Stimulated activated CD4-positive, alpha-beta T cell treated with anti-CD3 and anti-CD28 coated beads, Interleukin-4, amount 100 ng/mL, for 1 hour (primary cell): ENCODE measurements around the gene GCLM.
"Not testable (repeated sequence)": the region's sequence is repeated elsewhere in the genome, so short reads cannot be mapped to it uniquely, and the experiment has no call there.

Experiments used
- DNase-seq: peaks from one replicate; pipeline ENCODE4 v3.0.0-alpha.2; 2020

The GCLM gene, protein sequence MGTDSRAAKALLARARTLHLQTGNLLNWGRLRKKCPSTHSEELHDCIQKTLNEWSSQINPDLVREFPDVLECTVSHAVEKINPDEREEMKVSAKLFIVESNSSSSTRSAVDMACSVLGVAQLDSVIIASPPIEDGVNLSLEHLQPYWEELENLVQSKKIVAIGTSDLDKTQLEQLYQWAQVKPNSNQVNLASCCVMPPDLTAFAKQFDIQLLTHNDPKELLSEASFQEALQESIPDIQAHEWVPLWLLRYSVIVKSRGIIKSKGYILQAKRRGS

DNA sequence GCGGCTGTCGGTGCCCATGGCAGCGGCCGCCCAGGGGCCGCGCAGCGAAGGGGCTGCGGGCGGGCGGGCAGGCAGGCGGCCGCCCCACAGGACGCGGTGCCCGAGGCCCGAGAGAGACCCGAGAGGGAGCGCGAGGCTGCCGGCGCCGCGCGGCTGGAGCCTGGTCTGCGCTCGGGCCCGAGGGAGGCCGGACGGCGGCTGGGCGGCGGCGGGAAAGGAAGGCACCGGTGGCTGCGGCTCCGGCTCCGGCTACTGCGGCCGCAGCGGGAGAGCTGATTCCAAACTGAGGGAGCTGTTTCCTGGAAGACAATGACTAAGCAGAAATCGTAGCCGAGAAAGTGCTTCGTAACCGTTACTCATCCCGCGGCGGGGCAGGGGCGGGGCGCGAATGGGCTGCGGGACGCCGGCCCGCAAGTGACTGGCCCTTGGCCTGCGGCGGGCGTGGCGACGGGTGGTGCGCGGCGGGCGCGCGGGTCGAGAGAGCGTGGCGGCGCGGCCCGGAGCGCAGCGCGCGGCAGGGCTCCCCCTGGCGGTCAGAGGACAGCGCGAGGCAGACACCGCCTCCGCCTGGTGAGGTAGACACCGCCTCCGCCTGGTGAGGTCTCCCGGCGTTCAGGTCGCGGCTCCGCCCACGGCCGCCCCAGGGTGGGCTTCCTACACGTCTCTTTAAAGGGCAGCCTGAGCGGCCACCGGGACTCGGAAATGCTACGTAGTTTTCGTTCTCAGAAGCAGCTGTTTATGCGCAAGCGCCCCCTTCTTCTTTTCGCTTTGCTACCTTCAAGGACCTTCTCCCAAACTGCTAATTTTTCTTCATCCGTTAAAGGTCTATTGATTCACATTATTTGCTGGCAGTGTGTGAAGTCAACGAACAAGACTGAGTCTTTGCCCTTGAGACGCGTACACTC is at the start of gene GCLM:
Gene GCLM (minus strand): TSS at position 285 of the 905 bp plus-strand sequence. CDS start 267 bp downstream, at position 18.
- DNase-seq = peak; percentile 92

- no peak for DNase-seq
Measured at GRCh38 chr1:93958726-93959100, 49.5 kb upstream of the GCLM start.

- DNase-seq = no peak
Measured at GRCh38 chr1:93958032-93958725, 48.9 kb upstream of the GCLM start.

- no peak for DNase-seq
Measured at GRCh38 chr1:93955765-93956164, 46.5 kb upstream of the GCLM start.

DNA sequence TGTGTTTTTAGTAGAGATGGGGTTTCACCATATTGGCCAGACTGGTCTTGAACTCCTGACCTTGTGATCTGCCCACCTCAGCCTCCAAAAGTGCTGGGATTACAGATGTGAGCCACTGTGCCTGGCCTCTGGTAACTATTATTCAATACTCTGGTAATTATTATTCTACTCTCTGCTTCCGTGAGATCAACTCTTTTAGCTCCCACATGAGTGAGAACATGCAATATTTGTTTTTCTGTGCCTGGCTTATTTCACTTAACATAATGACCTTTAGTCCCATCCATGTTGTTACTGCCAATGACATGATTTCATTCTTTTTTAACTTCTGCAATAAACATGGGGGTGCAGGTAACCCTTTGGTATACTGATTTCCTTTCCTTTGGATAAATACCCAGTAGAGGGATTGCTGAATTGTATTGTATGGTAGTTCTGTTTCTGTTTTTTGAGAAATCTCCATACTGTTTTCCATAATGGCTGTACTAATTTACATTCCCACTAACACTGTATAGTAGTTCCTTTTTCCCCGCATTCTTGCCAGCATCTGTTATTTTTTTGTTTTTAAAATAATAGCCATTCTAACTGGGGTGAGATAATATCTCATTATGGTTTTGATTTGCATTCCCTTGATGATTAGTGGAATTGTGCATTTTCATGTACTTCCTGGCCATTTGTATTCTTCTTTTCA is 37.9 kb upstream of the GCLM start:
- DNase-seq = not testable (repeated sequence)

GRCh38 chr1:93938461-93939145 is 29.4 kb upstream of the GCLM start:
- no peak for DNase-seq

DNA sequence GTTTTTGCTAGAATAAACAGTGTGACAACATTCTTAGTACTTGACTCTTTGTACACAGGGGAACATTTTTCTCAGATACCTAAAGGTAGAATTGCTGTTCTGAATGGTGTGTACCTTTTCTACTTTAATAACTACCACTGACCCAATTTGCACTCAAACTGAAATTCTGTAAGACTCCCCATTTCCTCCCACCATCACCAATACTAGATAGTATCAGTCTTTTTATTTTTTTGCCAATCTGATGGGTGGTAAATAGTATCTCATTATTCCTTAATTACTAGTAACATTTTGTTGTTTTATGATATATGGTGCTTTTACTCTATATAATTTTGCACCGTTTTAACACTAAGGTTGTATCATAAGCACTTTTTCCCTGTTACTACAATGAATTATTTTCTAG is 28.8 kb upstream of the GCLM start:
- no peak for DNase-seq

DNA sequence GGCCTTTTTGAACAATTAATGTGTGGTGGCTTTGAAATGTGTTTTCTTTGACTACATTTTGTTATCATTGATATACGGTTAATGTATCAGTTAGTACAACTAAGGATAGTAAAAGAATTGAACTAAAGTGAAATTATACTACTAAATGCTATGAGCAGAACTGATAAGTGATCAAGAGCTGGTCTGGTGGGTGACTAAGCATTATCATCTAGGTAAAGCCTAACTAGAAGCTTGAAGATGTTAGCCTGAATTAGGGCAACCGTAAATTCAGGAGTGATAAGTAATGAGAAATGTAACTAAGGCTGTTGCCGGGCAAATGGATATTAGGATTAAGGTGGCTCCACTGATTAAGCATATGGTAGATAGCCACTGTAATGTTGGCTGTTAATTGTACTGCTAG is 16.0 kb upstream of the GCLM start:
- DNase-seq = no peak

GRCh38 chr1:93919780-93920179 is 10.6 kb upstream of the GCLM start:
- no peak for DNase-seq

DNA sequence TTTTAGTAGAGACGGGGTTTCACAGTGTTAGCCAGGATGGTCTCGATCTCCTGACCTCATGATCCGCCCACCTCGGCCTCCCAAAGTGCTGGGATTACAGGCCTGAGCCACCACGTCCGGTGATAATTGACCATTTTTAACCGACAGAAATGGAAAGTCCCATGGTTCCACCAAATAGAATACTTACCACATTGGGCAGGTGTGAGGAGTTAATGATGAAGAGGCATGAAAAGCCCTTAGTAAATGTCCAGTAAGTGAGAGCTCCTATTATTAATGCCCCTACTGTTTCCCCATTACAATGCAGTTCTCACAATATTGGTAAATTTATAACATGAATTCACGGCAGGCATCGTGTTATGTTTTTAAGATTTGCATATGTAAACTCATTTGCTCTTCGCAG is 8.1 kb upstream of the GCLM start:
- no peak for DNase-seq

DNA sequence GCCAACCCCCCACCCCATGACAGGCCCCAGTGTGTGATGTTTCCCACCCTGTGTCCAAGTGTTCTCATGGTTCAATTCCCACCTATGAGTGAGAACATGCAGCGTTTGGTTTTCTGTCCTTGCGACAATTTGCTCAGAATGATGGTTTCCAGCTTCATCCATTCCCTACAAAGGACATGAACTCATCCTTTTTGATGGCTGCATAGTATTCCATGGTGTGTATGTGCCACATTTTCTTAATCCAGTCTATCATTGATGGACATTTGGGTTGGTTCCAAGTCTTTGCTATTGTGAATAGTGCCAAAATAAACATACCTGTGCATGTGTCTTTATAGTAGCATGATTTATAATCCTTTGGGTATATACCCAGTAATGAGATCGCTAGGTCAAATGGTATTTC is 1.6 kb upstream of the GCLM start:
- DNase-seq = not testable (repeated sequence)

- DNase-seq = no peak
Measured at GRCh38 chr1:93910305-93910704, 1.1 kb upstream of the GCLM start.

DNA sequence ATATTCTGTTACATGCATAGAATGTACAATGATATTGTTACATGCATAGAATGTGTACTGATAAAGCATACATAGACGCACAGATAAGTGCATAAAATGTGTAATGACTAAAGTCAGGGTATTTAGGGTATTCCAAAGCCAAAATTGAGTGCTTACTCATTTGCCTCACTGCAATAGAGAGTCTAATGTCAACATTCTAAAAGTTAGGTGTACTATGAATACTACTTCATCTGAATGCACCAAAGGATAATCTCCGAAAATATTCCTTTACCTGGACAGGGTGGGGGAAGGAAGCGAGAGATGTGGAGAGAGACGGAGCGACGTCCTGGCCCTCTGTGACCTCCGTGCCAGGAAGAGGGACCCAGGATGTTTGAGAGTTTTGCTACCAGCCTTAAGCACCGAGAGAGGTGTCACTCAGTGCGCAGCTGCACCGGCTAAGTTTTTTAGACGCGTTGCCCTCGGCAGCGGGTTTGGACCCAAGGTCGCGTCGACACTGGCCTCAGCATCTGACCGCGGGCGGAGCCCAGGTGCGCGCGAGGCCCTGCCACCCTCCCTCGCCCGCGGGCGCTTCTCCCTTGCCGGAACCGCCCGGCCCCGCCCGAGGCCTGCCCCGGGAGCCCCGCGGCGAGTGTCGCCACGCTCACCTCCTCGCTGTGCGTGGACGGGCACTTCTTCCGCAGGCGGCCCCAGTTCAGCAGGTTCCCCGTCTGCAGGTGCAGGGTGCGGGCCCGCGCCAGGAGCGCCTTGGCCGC is 660 bp downstream of the GCLM start:
- peak; percentile 55 for DNase-seq

- DNase-seq = no peak
Measured at GRCh38 chr1:93907718-93908117, 1.5 kb downstream of the GCLM start.

DNA sequence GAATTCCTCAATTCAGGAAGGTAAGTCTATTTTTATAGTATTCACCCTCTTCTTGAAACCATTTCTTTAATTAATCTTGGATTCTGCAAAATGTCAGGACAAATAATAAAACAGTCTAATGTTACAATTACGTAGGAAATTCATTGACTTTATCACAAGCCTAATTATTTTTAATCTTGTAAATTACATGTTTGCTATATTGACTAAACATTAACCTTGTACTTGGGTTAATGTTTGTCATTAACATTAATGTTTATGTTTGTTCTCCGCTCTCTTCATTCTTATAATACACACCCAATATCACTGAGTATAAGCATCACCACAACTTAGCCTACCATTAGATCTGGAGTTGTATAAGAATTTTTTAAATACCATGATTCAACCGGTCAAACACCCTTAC is 2.8 kb downstream of the GCLM start:
- no peak for DNase-seq

GRCh38 chr1:93905734-93906133 is 3.5 kb downstream of the GCLM start:
- no peak for DNase-seq

DNA sequence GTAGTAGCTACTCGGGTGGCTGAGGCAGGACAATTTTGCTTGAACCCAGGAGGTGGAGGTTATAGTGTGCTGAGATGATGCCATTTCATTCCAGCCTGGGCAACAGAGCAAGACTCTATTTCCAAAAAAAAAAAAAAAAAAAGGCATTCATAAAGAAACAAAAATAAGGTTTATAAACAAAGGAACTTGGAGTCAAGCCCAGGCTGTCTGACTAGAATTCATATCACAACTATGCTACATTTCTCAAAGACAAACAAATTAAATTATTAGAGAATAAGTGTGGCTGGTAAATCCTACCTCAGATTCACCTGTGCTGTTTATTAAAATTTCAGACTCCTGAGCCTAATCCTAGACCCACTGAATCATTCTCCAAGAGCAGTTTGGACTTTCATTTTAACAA is 4.2 kb downstream of the GCLM start:
- no peak for DNase-seq

DNA sequence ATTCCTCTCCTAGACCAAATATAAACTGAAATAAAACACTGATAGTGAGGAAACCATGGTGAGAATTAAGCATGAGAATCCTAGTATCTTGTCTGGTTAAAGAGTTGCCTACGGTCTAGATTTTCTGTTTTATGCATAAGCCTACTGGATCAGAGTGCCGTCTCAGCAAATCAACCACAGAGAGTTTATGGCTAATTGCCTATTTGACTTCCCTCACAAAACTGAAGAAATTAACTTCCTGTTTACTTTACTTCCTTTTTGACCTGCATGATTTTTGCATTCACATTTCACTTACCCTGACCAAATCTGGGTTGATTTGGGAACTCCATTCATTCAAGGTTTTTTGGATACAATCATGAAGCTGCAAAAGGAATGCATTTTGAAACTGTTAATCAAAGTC is 5.0 kb downstream of the GCLM start:
- no peak for DNase-seq

- DNase-seq = no peak
Measured at GRCh38 chr1:93900723-93901504, 8.3 kb downstream of the GCLM start.

- DNase-seq = no peak
Measured at GRCh38 chr1:93899543-93900207, 9.6 kb downstream of the GCLM start.
